Measurements from ENCODE around the gene SYF2.

DNA sequence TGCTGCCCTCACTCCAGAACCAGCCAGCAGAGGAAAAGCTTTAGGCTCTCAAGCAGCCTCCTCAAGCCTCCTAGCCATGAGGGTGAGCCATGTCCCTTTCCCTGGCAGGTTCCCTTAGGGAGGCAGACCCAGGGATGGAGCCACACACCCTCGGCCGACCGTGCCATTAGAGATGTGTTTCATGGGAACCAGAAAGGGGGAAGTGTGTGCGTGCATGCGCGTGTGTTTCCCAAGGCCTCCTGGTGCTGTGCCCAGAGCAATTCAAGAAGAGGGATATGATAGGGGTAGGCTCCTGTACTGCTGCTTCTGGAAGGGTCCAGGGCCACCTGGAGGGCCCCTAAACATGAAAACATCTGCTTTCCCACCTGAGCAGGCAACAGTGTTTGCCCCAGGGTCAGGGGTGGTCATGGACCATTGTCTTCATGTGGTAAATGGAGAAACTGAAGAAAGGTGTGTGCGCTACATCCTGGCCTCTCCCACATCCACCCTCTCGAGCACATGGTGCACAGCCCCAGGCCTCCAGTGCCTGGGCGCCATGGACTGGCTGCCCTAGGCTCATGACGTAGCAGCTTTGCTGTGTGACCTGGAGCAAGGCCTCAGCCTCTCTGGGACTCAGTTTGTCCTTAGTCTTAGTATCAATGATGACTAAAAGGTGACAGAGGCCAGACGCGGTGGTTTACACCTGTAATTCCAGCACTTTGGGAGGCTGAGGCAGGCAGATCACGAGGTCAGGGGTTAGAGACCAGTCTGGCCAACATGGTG, 48.1 kb downstream of the SYF2 start:
- TF ChIP-seq GATA3 (IDR thresholded peaks at IDR 0.05; ENCODE audit: low read depth, low read length) = no peak
- no peak for TF ChIP-seq GATA2 (IDR thresholded peaks at IDR 0.05; ENCODE audit: low read depth, low read length)
